Sigmoid colon (tissue), 3 donors: ENCODE results near the gene GDF3.

Experiments
- POLR2A ChIP-seq, 2 donors: fragments of 450-650 bp; IDR thresholded peaks; one replicate each; pipeline ENCODE4 v1.6.1; 2016; ENCODE audit warnings: antibody characterized with exemption in 2 of 2, mild to moderate bottlenecking in 2 of 2, moderate library complexity in 2 of 2
- TF ChIP-seq, protein P1 (sequence below), 4 experiments: fragments of 450-650 bp in 3 of 4; fragments of 200-600 bp in 1 of 4; IDR thresholded peaks; one replicate each; pipeline ENCODE4 v1.5.1; 2016 to 2019; ENCODE audit warnings: antibody characterized with exemption in 4 of 4, mild to moderate bottlenecking in 3 of 4, moderate library complexity in 2 of 4

- TF ChIP-seq, protein P1, sequence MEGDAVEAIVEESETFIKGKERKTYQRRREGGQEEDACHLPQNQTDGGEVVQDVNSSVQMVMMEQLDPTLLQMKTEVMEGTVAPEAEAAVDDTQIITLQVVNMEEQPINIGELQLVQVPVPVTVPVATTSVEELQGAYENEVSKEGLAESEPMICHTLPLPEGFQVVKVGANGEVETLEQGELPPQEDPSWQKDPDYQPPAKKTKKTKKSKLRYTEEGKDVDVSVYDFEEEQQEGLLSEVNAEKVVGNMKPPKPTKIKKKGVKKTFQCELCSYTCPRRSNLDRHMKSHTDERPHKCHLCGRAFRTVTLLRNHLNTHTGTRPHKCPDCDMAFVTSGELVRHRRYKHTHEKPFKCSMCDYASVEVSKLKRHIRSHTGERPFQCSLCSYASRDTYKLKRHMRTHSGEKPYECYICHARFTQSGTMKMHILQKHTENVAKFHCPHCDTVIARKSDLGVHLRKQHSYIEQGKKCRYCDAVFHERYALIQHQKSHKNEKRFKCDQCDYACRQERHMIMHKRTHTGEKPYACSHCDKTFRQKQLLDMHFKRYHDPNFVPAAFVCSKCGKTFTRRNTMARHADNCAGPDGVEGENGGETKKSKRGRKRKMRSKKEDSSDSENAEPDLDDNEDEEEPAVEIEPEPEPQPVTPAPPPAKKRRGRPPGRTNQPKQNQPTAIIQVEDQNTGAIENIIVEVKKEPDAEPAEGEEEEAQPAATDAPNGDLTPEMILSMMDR (IDR thresholded peaks at IDR 0.05): no peak
- TF ChIP-seq POLR2A (IDR thresholded peaks at IDR 0.05): no peak
Measured at GRCh38 chr12:7650091-7650490, 45.5 kb downstream of the GDF3 start.
